Loucy (cell line): Measurements from ENCODE around the gene ZNF48.

ENCODE experiments used
- CTCF ChIP-seq: fragments of 200-600 bp; sonication (generic); conservative IDR thresholded peaks from 2 replicates; pipeline ENCODE4 v1.5.1; 2014; ENCODE audit warnings: mild to moderate bottlenecking, antibody characterized with exemption, low read length
- EZH2phosphoT487 ChIP-seq: fragments of 200-600 bp; IDR thresholded peaks from 2 replicates; pipeline ENCODE4 v1.6.1; 2018; ENCODE audit warnings: antibody characterized with exemption, mild to moderate bottlenecking, moderate library complexity, borderline replicate concordance

GRCh38 chr16:30357715-30358576 is 37.3 kb upstream of the ZNF48 start:
- TF ChIP-seq CTCF = no peak
- no peak for TF ChIP-seq EZH2phosphoT487
